PC-9 (cell line): ENCODE data around the gene FOXA1. TPM values are rescaled to one million over a fixed set of nuclear protein-coding genes. Genes with fewer than 3 reads are reported as not detected.
"Not testable (repeated sequence)": the region's sequence is repeated elsewhere in the genome, so short reads cannot be mapped to it uniquely, and the experiment has no call there.

Experiments used
- BruUV-seq: library from RNA; stranded (reverse); fragments of 400-500 nt; replicated peaks from 2 replicates; lab custom pipeline; 2021; lab: Mats Ljungman, UMichigan
- CTCF ChIA-PET: fragments of 300-600 bp; sonication (Branson Sonifier 250); formaldehyde crosslinking; loops from one replicate; lab custom pipeline; 2022; ENCODE audit warnings: antibody characterized with exemption; lab: Charles Lee
- POLR2A ChIA-PET: fragments of 300-600 bp; sonication (Branson Sonifier 250); formaldehyde crosslinking; loops from one replicate; lab custom pipeline; 2022; ENCODE audit warnings: antibody characterized with exemption; ENCODE audit not compliant: unreplicated experiment; lab: Charles Lee
- DNase-seq, 2 experiments: peaks; one replicate each; pipeline versions ENCODE4 v3.0.0 to v3.0.0-alpha.2; 2015 to 2022; ENCODE audit warnings: mixed read lengths in 1 of 2
- H2AFZ ChIP-seq: fragments of 200-600 bp; sonication (generic); 2 replicates; pipeline ENCODE4 v1.8.1; 2017; ENCODE audit warnings: antibody characterized with exemption
- H3F3A ChIP-seq: fragments of 200-600 bp; sonication (generic); 2 replicates; pipeline ENCODE4 v1.8.1; 2017; ENCODE audit warnings: antibody characterized with exemption, mild to moderate bottlenecking, low read depth; ENCODE audit not compliant: insufficient read depth
- H3K27ac ChIP-seq: fragments of 200-600 bp; sonication (generic); 2 replicates; pipeline ENCODE4 v1.6.1; 2016; ENCODE audit warnings: mixed run types
- H3K27me3 ChIP-seq: fragments of 200-600 bp; sonication (generic); 2 replicates; pipeline ENCODE4 v1.6.1; 2016; ENCODE audit warnings: low read depth, mixed run types; ENCODE audit not compliant: insufficient read depth
- H3K36me3 ChIP-seq: fragments of 200-600 bp; sonication (generic); 2 replicates; pipeline ENCODE4 v1.6.1; 2016; ENCODE audit warnings: low read depth, mixed run types
- H3K4me1 ChIP-seq: fragments of 200-600 bp; sonication (generic); replicated peaks from 2 replicates; pipeline ENCODE4 v1.6.1; 2016; ENCODE audit warnings: mixed run types; ENCODE audit not compliant: insufficient read depth
- H3K4me2 ChIP-seq: fragments of 200-600 bp; sonication (generic); 2 replicates; pipeline ENCODE4 v1.6.1; 2017; ENCODE audit warnings: mixed run types
- H3K4me3 ChIP-seq: fragments of 200-600 bp; sonication (generic); 2 replicates; pipeline ENCODE4 v1.6.1; 2016; ENCODE audit warnings: mixed run types
- H3K79me2 ChIP-seq: fragments of 200-600 bp; sonication (generic); 2 replicates; pipeline ENCODE4 v1.6.1; 2017; ENCODE audit warnings: low read depth, mixed run types
- H3K9me2 ChIP-seq: fragments of 200-600 bp; sonication (generic); 2 replicates; pipeline ENCODE4 v1.8.1; 2017; ENCODE audit warnings: mild to moderate bottlenecking; ENCODE audit not compliant: insufficient read depth
- H3K9me3 ChIP-seq: fragments of 200-600 bp; sonication (generic); 2 replicates; pipeline ENCODE4 v1.8.1; 2016; ENCODE audit warnings: low read depth; ENCODE audit not compliant: insufficient read depth
- H4K20me1 ChIP-seq: fragments of 200-600 bp; sonication (generic); 2 replicates; pipeline ENCODE4 v1.8.1; 2017; ENCODE audit not compliant: insufficient read depth
- CTCF ChIP-seq: fragments of 200-600 bp; sonication (generic); conservative IDR thresholded peaks from 2 replicates; pipeline ENCODE4 v1.6.1; 2017; ENCODE audit warnings: mixed run types, antibody characterized with exemption, mild to moderate bottlenecking, moderate library complexity
- EZH2 ChIP-seq: fragments of 200-600 bp; sonication (generic); IDR thresholded peaks from 2 replicates; pipeline ENCODE4 v1.8.0; 2017; ENCODE audit warnings: antibody characterized with exemption, low read depth
- intact Hi-C: fragments of 100-400 bp; cut with micrococcal nuclease; formaldehyde crosslinking; loops from one replicate; pipeline ENCODE4 v1.10.0; 2022; ENCODE audit not compliant: unreplicated experiment
- total RNA-seq: library from RNA; stranded (reverse); gene quantifications from 2 replicates; pipeline ENCODE4 v1.2.3, GENCODE V29; 2021

FOXA1 gene
- total RNA-seq, 1 experiment from 2014 or later, result 35.4 TPM

GRCh38 chr14:37563189-37563588 is 31.9 kb downstream of the FOXA1 start:
- H3K36me3 ChIP-seq, result 0 out of 2 replicates have a peak, but pooled peaks cover 9% of the 10 kb centered on the region
- H3K27ac ChIP-seq, result no peak overlapping the region
- no peaks in the 10 kb centered on the region for H3K27me3 ChIP-seq
- peaks cover 33% of the 10 kb centered on the region for H3K4me1 ChIP-seq
- TF ChIP-seq CTCF (no peak), EZH2 (no peak)
- H4K20me1 ChIP-seq, result no peaks in the 10 kb centered on the region
- H3K79me2 ChIP-seq, result no peaks in the 10 kb centered on the region
- H3K4me2 ChIP-seq, result no peak overlapping the region
- no peak for DNase-seq
- no peak overlapping the region for H3K4me3 ChIP-seq
- CTCF ChIA-PET, result no interaction called here
- POLR2A ChIA-PET, result no interaction called here
- intact Hi-C loops, result no loop called here
- no peaks in the 10 kb centered on the region for H3K9me3 ChIP-seq
- BruUV-seq, result no TSS peak
- H3K9me2 ChIP-seq, result no peaks in the 10 kb centered on the region
- H2AFZ ChIP-seq, result no peak overlapping the region
- peaks cover 23% of the 10 kb centered on the region for H3F3A ChIP-seq

GRCh38 chr14:37559386-37559785 is 35.7 kb downstream of the FOXA1 start:
- Histone ChIP-seq H3K4me3 (no peak overlapping the region), H3K27me3 (no peaks in the 10 kb centered on the region), H3K4me1 (no peaks in the 10 kb centered on the region), H4K20me1 (no peaks in the 10 kb centered on the region), H3F3A (no peaks in the 10 kb centered on the region), H3K9me2 (no peaks in the 10 kb centered on the region), H3K27ac (no peak overlapping the region), H3K79me2 (no peaks in the 10 kb centered on the region), H3K9me3 (no peaks in the 10 kb centered on the region), H2AFZ (no peak overlapping the region), H3K4me2 (no peak overlapping the region), H3K36me3 (0 out of 2 replicates have a peak, but pooled peaks cover 9% of the 10 kb centered on the region)
- ChIA-PET POLR2A (no interaction called here), CTCF (interaction anchor here (0.6 kb wide), 1 partner anchor 14 kb away, joined by 3 read pairs; no protein-coding TSS in a partner anchor)
- DNase-seq, result no peak
- BruUV-seq, result no TSS peak
- intact Hi-C loops, result no loop called here
- no peak for TF ChIP-seq EZH2

GRCh38 chr14:37558740-37559139 is 36.3 kb downstream of the FOXA1 start:
- Histone ChIP-seq H3K9me3 (no peaks in the 10 kb centered on the region), H3K27me3 (no peaks in the 10 kb centered on the region), H3K27ac (no peak overlapping the region), H3K79me2 (no peaks in the 10 kb centered on the region), H3F3A (no peaks in the 10 kb centered on the region), H3K4me1 (no peaks in the 10 kb centered on the region), H3K36me3 (0 out of 2 replicates have a peak, but pooled peaks cover 9% of the 10 kb centered on the region), H3K4me2 (no peak overlapping the region), H4K20me1 (no peaks in the 10 kb centered on the region), H2AFZ (no peak overlapping the region), H3K9me2 (no peaks in the 10 kb centered on the region), H3K4me3 (no peak overlapping the region)
- ChIA-PET POLR2A (no interaction called here), CTCF (interaction anchor here (0.6 kb wide), 1 partner anchor 14 kb away, joined by 3 read pairs; no protein-coding TSS in a partner anchor)
- intact Hi-C loops, result no loop called here
- no peak for TF ChIP-seq EZH2
- no peak for TF ChIP-seq CTCF
- no peak for DNase-seq
- BruUV-seq, result no TSS peak

- CTCF ChIA-PET, POLR2A ChIA-PET, H4K20me1 ChIP-seq, H3K4me2 ChIP-seq, H3K36me3 ChIP-seq, H3K4me3 ChIP-seq, intact Hi-C loops, H3F3A ChIP-seq, H3K9me3 ChIP-seq, DNase-seq, H3K27ac ChIP-seq, H3K4me1 ChIP-seq, H2AFZ ChIP-seq, H3K9me2 ChIP-seq, BruUV-seq, H3K79me2 ChIP-seq, H3K27me3 ChIP-seq: not testable (repeated sequence)
Measured at GRCh38 chr14:37555596-37555995, 39.5 kb downstream of the FOXA1 start.
